Activated CD8-positive, alpha-beta memory T cell treated with anti-CD3 and anti-CD28 coated beads, Interleukin-2, amount 50 U/mL, for 1 hour (primary cell): ENCODE data around the gene ATP8B1.

Experiments
- DNase-seq: peaks from one replicate; pipeline ENCODE4 v3.0.0-alpha.2; 2020; ENCODE audit errors: extremely low read depth

The ATP8B1 gene

GRCh38 chr18:57819119-57819518 is 16.0 kb upstream of the ATP8B1 start:
- no peak for DNase-seq

- no peak for DNase-seq
Observed at GRCh38 chr18:57816208-57816954, 13.3 kb upstream of the ATP8B1 start.

- DNase-seq: no peak
Observed at GRCh38 chr18:57814555-57814954, 11.4 kb upstream of the ATP8B1 start.

GRCh38 chr18:57813245-57813644 is 10.1 kb upstream of the ATP8B1 start:
- no peak for DNase-seq

GRCh38 chr18:57812126-57812477 is 9.0 kb upstream of the ATP8B1 start:
- DNase-seq: no peak

- no peak for DNase-seq
Observed at GRCh38 chr18:57811477-57812125, 8.5 kb upstream of the ATP8B1 start.

GRCh38 chr18:57809190-57809589 is 6.1 kb upstream of the ATP8B1 start:
- no peak for DNase-seq

GRCh38 chr18:57807336-57808117 is 4.4 kb upstream of the ATP8B1 start:
- DNase-seq: no peak

GRCh38 chr18:57806978-57807285 is 3.8 kb upstream of the ATP8B1 start:
- no peak for DNase-seq

GRCh38 chr18:57806201-57806977 is 3.3 kb upstream of the ATP8B1 start:
- DNase-seq: no peak

GRCh38 chr18:57805117-57805516 is 2.0 kb upstream of the ATP8B1 start:
- no peak for DNase-seq

GRCh38 chr18:57804557-57804956 is 1.4 kb upstream of the ATP8B1 start:
- DNase-seq: no peak

GRCh38 chr18:57802213-57803102 is 657 bp downstream of the ATP8B1 start:
- no peak for DNase-seq

GRCh38 chr18:57801761-57802212 is 1.3 kb downstream of the ATP8B1 start:
- no peak for DNase-seq

GRCh38 chr18:57801325-57801724 is 1.8 kb downstream of the ATP8B1 start:
- no peak for DNase-seq

- DNase-seq: no peak
Observed at GRCh38 chr18:57798713-57799373, 4.3 kb downstream of the ATP8B1 start.

- DNase-seq: no peak
Observed at GRCh38 chr18:57797209-57797651, 5.9 kb downstream of the ATP8B1 start.

- DNase-seq: no peak
Observed at GRCh38 chr18:57794951-57795728, 8.0 kb downstream of the ATP8B1 start.

- DNase-seq: no peak
Observed at GRCh38 chr18:57793302-57793986, 9.7 kb downstream of the ATP8B1 start.
